Stimulated activated CD4-positive, alpha-beta T cell treated with anti-CD3 and anti-CD28 coated beads, Interleukin-15, amount 100 ng/mL, for 48 hours (primary cell): ENCODE results near the gene POU2F1.
"Not testable (repeated sequence)": the region's sequence is repeated elsewhere in the genome, so short reads cannot be mapped to it uniquely, and the experiment has no call there.

Experiments
- DNase-seq, 2 donors: peaks; one replicate each; pipeline ENCODE4 v3.0.0-alpha.2; 2020; ENCODE audit warnings: low read depth in 2 of 2

The POU2F1 gene

DNA sequence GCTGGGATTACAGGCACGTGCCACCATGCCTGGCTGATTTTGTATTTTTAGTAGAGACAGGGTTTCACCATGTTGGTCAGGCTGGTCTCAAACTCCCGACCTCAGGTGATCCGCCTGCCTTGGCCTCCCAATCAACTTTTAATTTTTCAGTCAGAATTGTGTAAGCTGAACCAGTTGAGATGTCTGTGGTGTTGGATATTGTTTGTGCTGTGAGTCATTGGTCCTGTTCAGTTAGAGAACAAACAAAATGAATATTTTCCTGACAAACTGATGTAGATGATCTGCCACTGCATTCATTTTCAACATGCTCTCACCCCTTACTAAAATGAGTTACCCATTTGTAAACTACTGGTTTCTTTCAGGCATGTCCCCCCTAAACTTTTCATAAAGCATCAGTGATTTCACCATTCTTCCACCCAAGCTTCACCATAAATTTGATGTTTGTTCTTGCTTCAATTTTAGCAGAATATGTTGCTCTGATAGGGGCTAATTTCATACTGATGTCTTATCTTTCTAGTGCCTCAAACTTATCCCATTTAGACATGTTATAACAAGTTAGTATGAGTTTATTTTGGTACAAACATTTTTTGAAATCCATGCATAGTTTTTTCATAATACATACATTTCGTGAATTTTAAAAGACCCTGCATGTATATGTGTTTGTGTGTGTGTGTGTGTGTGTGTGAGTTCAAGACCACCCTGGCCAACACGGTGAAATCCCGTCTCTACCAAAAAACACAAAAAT lies 15.2 kb upstream of the POU2F1 start:
- DNase-seq = not testable (repeated sequence)

- no peak for DNase-seq
Measured at GRCh38 chr1:167206166-167206835, 14.4 kb upstream of the POU2F1 start.

- DNase-seq = no peak
Measured at GRCh38 chr1:167207940-167208623, 12.6 kb upstream of the POU2F1 start.

GRCh38 chr1:167208624-167208976 lies 12.1 kb upstream of the POU2F1 start:
- DNase-seq = no peak

- no peak for DNase-seq
Measured at GRCh38 chr1:167209044-167209443, 11.6 kb upstream of the POU2F1 start.

DNA sequence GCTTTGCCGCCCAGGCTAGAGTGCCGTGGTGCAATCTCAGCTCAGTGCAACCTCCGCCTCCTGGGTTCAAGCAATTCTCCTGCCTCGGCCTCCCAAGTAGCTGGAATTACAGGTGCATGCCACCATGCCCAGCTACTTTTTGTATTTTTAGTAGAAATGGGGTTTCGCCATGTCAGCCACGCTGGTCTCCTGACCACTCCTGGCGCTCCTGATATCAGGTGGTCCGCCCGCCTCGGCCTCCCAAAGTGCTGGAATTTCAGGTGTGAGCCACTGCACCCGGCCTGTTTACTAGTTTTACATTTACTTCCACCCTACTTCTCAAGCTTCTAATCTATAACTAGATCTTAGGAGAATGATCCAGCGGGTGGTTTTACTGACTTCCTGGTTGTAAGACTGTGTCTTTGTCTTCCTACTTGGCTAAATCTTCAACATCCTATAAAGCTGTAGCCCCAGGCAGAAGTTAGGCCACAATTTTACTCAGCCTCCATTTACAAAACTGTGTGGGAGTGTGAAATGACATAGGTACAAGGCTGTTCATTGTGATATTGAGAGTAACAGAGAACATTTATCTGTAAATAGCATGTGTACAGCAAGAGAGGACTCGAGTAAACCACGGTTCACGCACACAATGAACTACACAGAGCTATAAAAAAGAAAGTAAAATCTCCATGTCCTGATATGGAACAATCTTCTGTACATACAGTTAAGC lies 9.6 kb upstream of the POU2F1 start:
- DNase-seq = no peak

- no peak for DNase-seq
Measured at GRCh38 chr1:167212025-167212424, 8.7 kb upstream of the POU2F1 start.

GRCh38 chr1:167216809-167217208 lies 3.9 kb upstream of the POU2F1 start:
- DNase-seq = no peak

- DNase-seq = no peak
Measured at GRCh38 chr1:167219194-167219593, 1.5 kb upstream of the POU2F1 start.

DNA sequence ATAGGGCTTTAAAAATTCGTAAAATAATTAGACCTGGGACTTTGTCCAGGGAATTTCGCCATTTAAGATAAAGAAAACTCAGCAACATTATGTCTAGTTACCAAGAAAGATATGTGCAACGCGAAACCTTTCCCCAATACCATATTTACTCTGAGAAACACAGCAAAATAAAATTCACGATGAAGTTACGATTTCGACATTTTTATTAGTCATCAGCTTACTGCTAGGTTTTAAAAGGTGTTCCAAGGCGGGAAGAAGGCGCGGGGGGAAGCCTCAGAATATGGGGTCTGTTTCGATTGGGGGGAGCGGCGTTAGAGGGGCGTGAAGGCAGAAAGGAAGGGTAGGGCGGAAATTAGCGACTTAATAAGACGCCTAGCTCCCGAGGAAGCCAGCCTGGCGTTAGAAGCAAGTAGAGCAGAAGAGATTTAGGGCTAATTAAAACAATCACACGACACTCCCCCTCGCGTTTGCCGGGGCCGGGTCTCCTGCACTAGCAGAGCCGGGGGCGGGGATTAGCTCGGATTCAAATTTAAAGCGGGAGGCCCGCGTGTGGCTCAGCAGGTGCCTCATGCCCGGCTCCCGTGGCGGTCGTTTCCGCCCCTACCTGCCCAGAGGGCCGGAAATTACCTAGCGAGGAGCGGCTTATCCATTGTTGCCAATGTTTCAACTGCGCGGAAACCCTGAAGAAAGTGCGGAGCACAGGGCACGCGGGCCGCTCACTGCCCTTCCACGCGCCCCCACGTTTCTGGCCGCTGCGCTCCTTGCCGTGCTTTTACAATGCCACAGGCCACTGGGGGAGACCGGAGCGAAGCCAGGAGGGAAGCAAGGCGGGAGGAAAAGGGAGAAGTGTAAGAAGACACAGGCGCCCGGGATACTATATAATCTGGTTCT lies 795 bp upstream of the POU2F1 start:
- peak; percentile 88 to 89 for DNase-seq

DNA sequence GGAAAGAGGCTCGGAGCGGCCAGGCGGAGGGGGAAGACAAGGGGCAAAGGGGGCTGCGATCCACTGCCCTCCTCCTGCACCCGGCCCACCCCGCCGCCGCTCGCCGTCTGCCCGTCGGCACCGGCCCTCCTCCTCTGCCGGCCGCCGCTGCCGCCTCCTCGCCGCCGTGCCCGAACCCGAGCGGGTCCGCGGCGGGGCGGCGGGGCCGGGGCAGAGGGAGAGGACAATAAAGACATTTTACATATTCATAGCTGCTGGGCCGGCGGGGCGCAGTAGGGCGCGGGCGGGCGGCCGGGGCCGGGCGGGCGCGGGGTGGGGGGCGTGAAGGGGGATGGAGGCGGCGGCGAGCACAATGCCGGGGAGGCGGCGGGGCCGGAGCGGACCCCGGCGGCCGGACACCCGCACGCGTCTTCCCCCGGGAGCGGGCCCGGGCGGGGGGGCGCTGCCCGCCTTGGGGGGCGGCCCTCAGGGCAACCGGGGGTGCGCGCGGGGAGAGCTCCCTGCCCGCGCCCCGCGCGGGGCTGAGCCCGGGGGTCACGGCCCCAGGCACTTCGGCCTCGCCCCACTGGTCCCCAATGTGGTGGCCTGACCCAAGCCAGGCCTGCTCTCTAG lies 546 bp downstream of the POU2F1 start:
- DNase-seq = no peak

- DNase-seq = peak; percentile 59 to 61
Measured at GRCh38 chr1:167221738-167222610, 1.3 kb downstream of the POU2F1 start.

GRCh38 chr1:167223144-167224103 lies 2.7 kb downstream of the POU2F1 start:
- DNase-seq = no peak

DNA sequence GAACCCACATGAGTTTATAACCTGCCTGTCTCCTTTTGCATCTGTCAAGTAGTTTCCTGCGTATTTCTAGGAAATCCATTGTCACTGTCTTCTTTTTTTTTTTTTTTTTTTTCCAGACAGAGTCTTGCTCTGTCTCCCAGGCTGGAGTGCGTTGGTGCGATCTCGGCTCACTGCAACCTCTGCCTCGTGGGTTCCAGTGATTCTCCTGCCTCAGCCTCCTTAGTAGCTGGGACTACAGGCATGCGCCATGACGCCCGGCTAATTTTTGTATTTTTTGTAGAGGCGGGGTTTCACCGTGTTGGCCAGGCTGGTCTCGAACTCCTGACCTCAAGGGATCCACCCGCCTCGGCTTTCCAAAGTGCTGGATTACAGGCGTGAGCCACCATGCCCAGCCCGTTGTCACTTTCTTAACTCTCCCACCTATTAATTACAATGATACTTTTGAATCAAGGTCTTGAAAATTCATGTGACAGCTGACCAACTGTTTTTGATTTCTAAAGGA lies 4.1 kb downstream of the POU2F1 start:
- not testable (repeated sequence) for DNase-seq

DNA sequence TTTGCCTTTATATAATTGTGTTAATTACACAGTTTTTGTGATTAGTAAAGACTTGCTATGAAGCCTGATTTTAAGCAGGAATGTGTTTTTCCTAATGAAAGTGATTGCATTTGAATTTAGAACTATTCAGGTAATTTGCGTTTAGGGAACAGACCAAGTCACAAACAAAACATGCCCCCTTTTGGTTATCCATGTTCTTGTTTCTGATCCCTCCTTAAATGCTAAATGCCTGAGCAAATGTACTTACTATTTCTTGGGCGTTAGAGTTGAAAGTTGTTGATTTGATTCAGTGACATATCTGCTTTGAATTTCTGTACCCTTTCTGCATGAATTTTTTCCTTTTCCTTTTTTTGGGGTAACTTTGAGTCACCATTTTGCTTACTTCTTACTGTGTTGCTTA lies 5.2 kb downstream of the POU2F1 start:
- no peak for DNase-seq

GRCh38 chr1:167227934-167228378 lies 7.3 kb downstream of the POU2F1 start:
- DNase-seq = no peak

- no peak for DNase-seq
Measured at GRCh38 chr1:167229719-167230385, 9.2 kb downstream of the POU2F1 start.

GRCh38 chr1:167230437-167230836 lies 9.8 kb downstream of the POU2F1 start:
- DNase-seq = no peak
